GM23338 (cell line): ENCODE measurements around the gene AOPEP. TPM values are rescaled to one million over a fixed set of nuclear protein-coding genes. Genes with fewer than 3 reads are reported as not detected.
A peak's percentile ranks its signal among the peaks of the same experiment; 100 is the strongest.

Experiments
- ATAC-seq: fragments of 200-7000 bp; cut with Tn5 transposase; 3 replicates; pipeline ENCODE4 v1.9.1; 2020
- DNase-seq: peaks from one replicate; pipeline ENCODE4 v3.0.0-alpha.2; 2015; ENCODE audit warnings: low spot score
- H2AFZ ChIP-seq: fragments of 200-600 bp; sonication (generic); 2 replicates; pipeline ENCODE4 v1.8.0; 2016; ENCODE audit warnings: antibody characterized with exemption, mild to moderate bottlenecking, moderate library complexity
- H3F3A ChIP-seq: fragments of 200-600 bp; sonication (generic); replicated peaks from 2 replicates; pipeline ENCODE4 v1.8.0; 2017; ENCODE audit warnings: antibody characterized with exemption, mixed run types, low read depth
- H3K27ac ChIP-seq: fragments of 200-600 bp; sonication (generic); 2 replicates; pipeline ENCODE4 v1.6.1; 2016; ENCODE audit warnings: low read depth
- H3K27me3 ChIP-seq: fragments of 200-600 bp; sonication (generic); 2 replicates; pipeline ENCODE4 v1.8.0; 2016; ENCODE audit warnings: mild to moderate bottlenecking, mixed run types, moderate library complexity; ENCODE audit not compliant: insufficient read depth
- H3K36me3 ChIP-seq: fragments of 200-600 bp; sonication (generic); 2 replicates; pipeline ENCODE4 v1.8.0; 2016; ENCODE audit warnings: mild to moderate bottlenecking; ENCODE audit not compliant: insufficient read depth
- H3K4me1 ChIP-seq: fragments of 200-600 bp; sonication (generic); 2 replicates; pipeline ENCODE4 v1.8.0; 2016; ENCODE audit warnings: mild to moderate bottlenecking, moderate library complexity; ENCODE audit not compliant: insufficient read depth
- H3K4me2 ChIP-seq: fragments of 200-600 bp; sonication (generic); 2 replicates; pipeline ENCODE4 v1.7.1; 2017; ENCODE audit warnings: mixed run types
- H3K4me3 ChIP-seq: fragments of 200-600 bp; sonication (generic); 2 replicates; pipeline ENCODE4 v1.6.1; 2016; ENCODE audit warnings: mixed run types
- H3K79me2 ChIP-seq: fragments of 200-600 bp; sonication (generic); replicated peaks from 2 replicates; pipeline ENCODE4 v1.8.0; 2017; ENCODE audit warnings: mild to moderate bottlenecking; ENCODE audit not compliant: insufficient read depth
- H3K9me2 ChIP-seq: fragments of 200-600 bp; sonication (generic); 2 replicates; pipeline ENCODE4 v1.8.0; 2017; ENCODE audit not compliant: insufficient read depth
- H4K20me1 ChIP-seq: fragments of 200-600 bp; sonication (generic); replicated peaks from 2 replicates; pipeline ENCODE4 v1.8.0; 2017; ENCODE audit warnings: mild to moderate bottlenecking; ENCODE audit not compliant: insufficient read depth
- H3K27ac Mint-ChIP-seq: 2 replicates; pipeline ENCODE4 v1.8.0; 2020; ENCODE audit warnings: inconsistent platforms, mild to moderate bottlenecking, moderate library complexity, mixed read lengths
- H3K27me3 Mint-ChIP-seq: 3 replicates; pipeline ENCODE4 v1.8.0; 2022; ENCODE audit warnings: low read depth, mild to moderate bottlenecking, moderate library complexity, mixed read lengths, inconsistent platforms; ENCODE audit not compliant: insufficient read depth, poor library complexity
- H3K36me3 Mint-ChIP-seq: 3 replicates; pipeline ENCODE4 v1.8.0; 2021; ENCODE audit warnings: low read depth, mild to moderate bottlenecking, inconsistent platforms, moderate library complexity, mixed read lengths
- H3K4me1 Mint-ChIP-seq: 3 replicates; pipeline ENCODE4 v1.8.0; 2020; ENCODE audit warnings: mild to moderate bottlenecking, inconsistent platforms, mixed read lengths
- H3K4me3 Mint-ChIP-seq: 3 replicates; pipeline ENCODE4 v1.8.0; 2021; ENCODE audit warnings: moderate library complexity, mild to moderate bottlenecking, inconsistent platforms, mixed read lengths
- H3K9me3 Mint-ChIP-seq: 3 replicates; pipeline ENCODE4 v1.8.0; 2020; ENCODE audit warnings: moderate library complexity, mild to moderate bottlenecking, inconsistent platforms, mixed read lengths
- CREB1 ChIP-seq: fragments of 250-450 bp; sonication (Bioruptor Pico); IDR thresholded peaks from 2 replicates; pipeline ENCODE4 v1.5.0; 2020; ENCODE audit warnings: low read depth, mild to moderate bottlenecking, moderate library complexity
- EZH2 ChIP-seq: fragments of 200-600 bp; sonication (generic); IDR thresholded peaks from one replicate; pipeline ENCODE4 v1.8.0; 2017; ENCODE audit warnings: antibody characterized with exemption, mild to moderate bottlenecking, low read depth; ENCODE audit not compliant: unreplicated experiment
- EZH2phosphoT487 ChIP-seq: fragments of 200-600 bp; sonication (generic); IDR thresholded peaks from one replicate; pipeline ENCODE4 v1.8.1; 2018; ENCODE audit warnings: antibody characterized with exemption; ENCODE audit not compliant: unreplicated experiment
- POLR2AphosphoS5 ChIP-seq: IDR thresholded peaks from 2 replicates; pipeline ENCODE4 v1.6.1; 2016; ENCODE audit warnings: antibody characterized with exemption, low read depth
- STAT1 ChIP-seq: IDR thresholded peaks from one replicate; pipeline ENCODE4 v1.6.1; 2016; ENCODE audit warnings: antibody characterized with exemption; ENCODE audit not compliant: unreplicated experiment
- ZNF114 ChIP-seq: fragments of 250-450 bp; sonication (Bioruptor Pico); IDR thresholded peaks from 2 replicates; pipeline ENCODE4 v1.5.0; 2020; ENCODE audit warnings: mild to moderate bottlenecking, moderate library complexity
- polyA plus RNA-seq: library from polyadenylated mRNA; unstranded; fragments of >200 nt; fragmentation: Nextera tagmentation; extraction: Ambion mirVana; gene quantifications from 2 replicates; pipeline ENCODE4 v1.2.1, GENCODE V29; 2016
- total RNA-seq: library from RNA; depleted of rRNA; stranded (reverse); fragments of >200 nt; shearing (Covaris generic); gene quantifications from 2 replicates; pipeline ENCODE4 v1.2.3, GENCODE V29; 2014
- TF ChIP-seq, protein P1 (sequence below): fragments of 250-450 bp; sonication (Bioruptor Pico); IDR thresholded peaks from 2 replicates; pipeline ENCODE4 v1.5.0; 2020; ENCODE audit warnings: mild to moderate bottlenecking, moderate library complexity
- TF ChIP-seq, protein P2 (sequence below): IDR thresholded peaks from 2 replicates; pipeline ENCODE4 v1.6.1; 2016; ENCODE audit warnings: antibody characterized with exemption
- TF ChIP-seq, protein P3 (sequence below): IDR thresholded peaks from one replicate; pipeline ENCODE4 v1.6.1; 2018; ENCODE audit warnings: antibody characterized with exemption; ENCODE audit not compliant: unreplicated experiment

The AOPEP gene
- total and polyA plus RNA-seq, 2 experiments from 2014 or later, result 7.0 to 16.5 TPM

DNA sequence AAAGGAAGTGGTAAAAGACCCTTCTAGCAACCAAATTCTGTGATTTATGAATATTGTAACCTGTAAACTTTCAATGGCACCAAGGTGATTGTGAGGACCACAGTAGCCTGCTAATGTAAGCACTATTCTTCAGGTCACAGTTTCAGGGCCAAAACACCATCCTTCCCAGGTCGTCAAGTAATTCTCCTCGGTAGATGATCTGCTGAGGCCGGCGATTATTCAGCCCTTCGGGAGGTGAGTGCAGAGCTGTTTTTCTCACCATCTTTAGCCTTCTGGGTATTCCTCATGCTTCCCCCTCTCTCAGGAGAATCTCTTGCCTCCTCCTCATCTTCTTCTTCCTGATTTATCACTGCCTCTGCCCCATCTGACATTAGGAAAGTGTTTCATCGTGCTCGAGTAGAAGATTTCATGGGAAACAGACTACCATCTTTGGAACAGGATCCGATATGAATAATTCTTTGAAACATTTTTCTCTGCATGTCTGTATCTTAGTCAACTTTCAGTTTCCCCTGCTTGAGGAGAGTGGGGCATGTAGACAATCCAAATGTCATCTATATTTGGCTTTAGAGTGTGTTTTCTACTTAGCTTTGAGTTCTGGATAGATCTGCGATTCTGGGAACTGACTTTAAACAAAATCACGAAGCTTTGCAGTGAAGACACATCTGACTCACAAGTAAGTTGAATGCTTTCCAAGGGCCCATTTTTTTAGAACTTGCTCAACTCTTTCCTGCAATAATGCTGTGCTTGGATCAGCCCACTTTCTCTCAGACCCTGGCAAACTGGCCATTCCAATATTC lies 173.9 kb downstream of the AOPEP start:
- Mint-ChIP-seq H3K27me3 (peaks cover 2% of the 10 kb centered on the region), H3K36me3 (no peaks in the 10 kb centered on the region), H3K9me3 (no peaks in the 10 kb centered on the region), H3K4me1 (peaks cover 26% of the 10 kb centered on the region), H3K4me3 (no peak overlapping the region), H3K27ac (no peak overlapping the region; the same call in 1 of the 2 replicates)
- Histone ChIP-seq H3K4me2 (no peak overlapping the region), H3K27ac (peak overlapping the region; percentile 45; the same call in 1 of the 2 replicates), H3K9me2 (no peaks in the 10 kb centered on the region), H3K4me3 (no peak overlapping the region), H3K79me2 (no peaks in the 10 kb centered on the region), H3F3A (no peaks in the 10 kb centered on the region), H3K27me3 (no peaks in the 10 kb centered on the region), H4K20me1 (no peaks in the 10 kb centered on the region), H2AFZ (no peak overlapping the region), H3K4me1 (peaks cover 9% of the 10 kb centered on the region), H3K36me3 (no peaks in the 10 kb centered on the region)
- no peak for ATAC-seq
- no peak for DNase-seq
- TF ChIP-seq STAT1, result no peak
- no peak for TF ChIP-seq ZNF114 (CRISPR knock-in tag)
- TF ChIP-seq CREB1 (CRISPR knock-in tag), result no peak
- TF ChIP-seq, protein P1, sequence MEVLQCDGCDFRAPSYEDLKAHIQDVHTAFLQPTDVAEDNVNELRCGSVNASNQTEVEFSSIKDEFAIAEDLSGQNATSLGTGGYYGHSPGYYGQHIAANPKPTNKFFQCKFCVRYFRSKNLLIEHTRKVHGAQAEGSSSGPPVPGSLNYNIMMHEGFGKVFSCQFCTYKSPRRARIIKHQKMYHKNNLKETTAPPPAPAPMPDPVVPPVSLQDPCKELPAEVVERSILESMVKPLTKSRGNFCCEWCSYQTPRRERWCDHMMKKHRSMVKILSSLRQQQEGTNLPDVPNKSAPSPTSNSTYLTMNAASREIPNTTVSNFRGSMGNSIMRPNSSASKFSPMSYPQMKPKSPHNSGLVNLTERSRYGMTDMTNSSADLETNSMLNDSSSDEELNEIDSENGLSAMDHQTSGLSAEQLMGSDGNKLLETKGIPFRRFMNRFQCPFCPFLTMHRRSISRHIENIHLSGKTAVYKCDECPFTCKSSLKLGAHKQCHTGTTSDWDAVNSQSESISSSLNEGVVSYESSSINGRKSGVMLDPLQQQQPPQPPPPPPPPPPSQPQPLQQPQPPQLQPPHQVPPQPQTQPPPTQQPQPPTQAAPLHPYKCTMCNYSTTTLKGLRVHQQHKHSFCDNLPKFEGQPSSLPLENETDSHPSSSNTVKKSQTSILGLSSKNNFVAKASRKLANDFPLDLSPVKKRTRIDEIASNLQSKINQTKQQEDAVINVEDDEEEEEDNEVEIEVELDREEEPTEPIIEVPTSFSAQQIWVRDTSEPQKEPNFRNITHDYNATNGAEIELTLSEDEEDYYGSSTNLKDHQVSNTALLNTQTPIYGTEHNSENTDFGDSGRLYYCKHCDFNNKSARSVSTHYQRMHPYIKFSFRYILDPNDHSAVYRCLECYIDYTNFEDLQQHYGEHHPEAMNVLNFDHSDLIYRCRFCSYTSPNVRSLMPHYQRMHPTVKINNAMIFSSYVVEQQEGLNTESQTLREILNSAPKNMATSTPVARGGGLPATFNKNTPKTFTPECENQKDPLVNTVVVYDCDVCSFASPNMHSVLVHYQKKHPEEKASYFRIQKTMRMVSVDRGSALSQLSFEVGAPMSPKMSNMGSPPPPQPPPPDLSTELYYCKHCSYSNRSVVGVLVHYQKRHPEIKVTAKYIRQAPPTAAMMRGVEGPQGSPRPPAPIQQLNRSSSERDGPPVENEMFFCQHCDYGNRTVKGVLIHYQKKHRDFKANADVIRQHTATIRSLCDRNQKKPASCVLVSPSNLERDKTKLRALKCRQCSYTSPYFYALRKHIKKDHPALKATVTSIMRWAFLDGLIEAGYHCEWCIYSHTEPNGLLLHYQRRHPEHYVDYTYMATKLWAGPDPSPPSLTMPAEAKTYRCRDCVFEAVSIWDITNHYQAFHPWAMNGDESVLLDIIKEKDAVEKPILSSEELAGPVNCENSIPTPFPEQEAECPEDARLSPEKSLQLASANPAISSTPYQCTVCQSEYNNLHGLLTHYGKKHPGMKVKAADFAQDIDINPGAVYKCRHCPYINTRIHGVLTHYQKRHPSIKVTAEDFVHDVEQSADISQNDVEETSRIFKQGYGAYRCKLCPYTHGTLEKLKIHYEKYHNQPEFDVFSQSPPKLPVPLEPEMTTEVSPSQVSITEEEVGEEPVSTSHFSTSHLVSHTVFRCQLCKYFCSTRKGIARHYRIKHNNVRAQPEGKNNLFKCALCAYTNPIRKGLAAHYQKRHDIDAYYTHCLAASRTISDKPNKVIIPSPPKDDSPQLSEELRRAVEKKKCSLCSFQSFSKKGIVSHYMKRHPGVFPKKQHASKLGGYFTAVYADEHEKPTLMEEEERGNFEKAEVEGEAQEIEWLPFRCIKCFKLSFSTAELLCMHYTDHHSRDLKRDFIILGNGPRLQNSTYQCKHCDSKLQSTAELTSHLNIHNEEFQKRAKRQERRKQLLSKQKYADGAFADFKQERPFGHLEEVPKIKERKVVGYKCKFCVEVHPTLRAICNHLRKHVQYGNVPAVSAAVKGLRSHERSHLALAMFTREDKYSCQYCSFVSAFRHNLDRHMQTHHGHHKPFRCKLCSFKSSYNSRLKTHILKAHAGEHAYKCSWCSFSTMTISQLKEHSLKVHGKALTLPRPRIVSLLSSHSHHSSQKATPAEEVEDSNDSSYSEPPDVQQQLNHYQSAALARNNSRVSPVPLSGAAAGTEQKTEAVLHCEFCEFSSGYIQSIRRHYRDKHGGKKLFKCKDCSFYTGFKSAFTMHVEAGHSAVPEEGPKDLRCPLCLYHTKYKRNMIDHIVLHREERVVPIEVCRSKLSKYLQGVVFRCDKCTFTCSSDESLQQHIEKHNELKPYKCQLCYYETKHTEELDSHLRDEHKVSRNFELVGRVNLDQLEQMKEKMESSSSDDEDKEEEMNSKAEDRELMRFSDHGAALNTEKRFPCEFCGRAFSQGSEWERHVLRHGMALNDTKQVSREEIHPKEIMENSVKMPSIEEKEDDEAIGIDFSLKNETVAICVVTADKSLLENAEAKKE (CRISPR knock-in tag), result no peak
- TF ChIP-seq POLR2AphosphoS5, result no peak
- TF ChIP-seq EZH2phosphoT487, result no peak
- TF ChIP-seq, protein P2, sequence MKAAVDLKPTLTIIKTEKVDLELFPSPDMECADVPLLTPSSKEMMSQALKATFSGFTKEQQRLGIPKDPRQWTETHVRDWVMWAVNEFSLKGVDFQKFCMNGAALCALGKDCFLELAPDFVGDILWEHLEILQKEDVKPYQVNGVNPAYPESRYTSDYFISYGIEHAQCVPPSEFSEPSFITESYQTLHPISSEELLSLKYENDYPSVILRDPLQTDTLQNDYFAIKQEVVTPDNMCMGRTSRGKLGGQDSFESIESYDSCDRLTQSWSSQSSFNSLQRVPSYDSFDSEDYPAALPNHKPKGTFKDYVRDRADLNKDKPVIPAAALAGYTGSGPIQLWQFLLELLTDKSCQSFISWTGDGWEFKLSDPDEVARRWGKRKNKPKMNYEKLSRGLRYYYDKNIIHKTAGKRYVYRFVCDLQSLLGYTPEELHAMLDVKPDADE, result no peak
- TF ChIP-seq EZH2, result no peak
- TF ChIP-seq, protein P3, sequence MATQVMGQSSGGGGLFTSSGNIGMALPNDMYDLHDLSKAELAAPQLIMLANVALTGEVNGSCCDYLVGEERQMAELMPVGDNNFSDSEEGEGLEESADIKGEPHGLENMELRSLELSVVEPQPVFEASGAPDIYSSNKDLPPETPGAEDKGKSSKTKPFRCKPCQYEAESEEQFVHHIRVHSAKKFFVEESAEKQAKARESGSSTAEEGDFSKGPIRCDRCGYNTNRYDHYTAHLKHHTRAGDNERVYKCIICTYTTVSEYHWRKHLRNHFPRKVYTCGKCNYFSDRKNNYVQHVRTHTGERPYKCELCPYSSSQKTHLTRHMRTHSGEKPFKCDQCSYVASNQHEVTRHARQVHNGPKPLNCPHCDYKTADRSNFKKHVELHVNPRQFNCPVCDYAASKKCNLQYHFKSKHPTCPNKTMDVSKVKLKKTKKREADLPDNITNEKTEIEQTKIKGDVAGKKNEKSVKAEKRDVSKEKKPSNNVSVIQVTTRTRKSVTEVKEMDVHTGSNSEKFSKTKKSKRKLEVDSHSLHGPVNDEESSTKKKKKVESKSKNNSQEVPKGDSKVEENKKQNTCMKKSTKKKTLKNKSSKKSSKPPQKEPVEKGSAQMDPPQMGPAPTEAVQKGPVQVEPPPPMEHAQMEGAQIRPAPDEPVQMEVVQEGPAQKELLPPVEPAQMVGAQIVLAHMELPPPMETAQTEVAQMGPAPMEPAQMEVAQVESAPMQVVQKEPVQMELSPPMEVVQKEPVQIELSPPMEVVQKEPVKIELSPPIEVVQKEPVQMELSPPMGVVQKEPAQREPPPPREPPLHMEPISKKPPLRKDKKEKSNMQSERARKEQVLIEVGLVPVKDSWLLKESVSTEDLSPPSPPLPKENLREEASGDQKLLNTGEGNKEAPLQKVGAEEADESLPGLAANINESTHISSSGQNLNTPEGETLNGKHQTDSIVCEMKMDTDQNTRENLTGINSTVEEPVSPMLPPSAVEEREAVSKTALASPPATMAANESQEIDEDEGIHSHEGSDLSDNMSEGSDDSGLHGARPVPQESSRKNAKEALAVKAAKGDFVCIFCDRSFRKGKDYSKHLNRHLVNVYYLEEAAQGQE, result no peak
